GM03348 (cell line): ENCODE results near the gene VAV3.

Experiments
- DNase-seq: peaks from one replicate; pipeline ENCODE4 v3.0.0; 2012; ENCODE audit warnings: low spot score

Gene VAV3

GRCh38 chr1:107531065-107531908, 433.7 kb downstream of the VAV3 start:
- no peak for DNase-seq

- peak; percentile 19 for DNase-seq
Observed at GRCh38 chr1:107530543-107530942, 434.4 kb downstream of the VAV3 start.

- peak; percentile 75 for DNase-seq
Observed at GRCh38 chr1:107529511-107530149, 435.4 kb downstream of the VAV3 start.

GRCh38 chr1:107526524-107527198, 438.3 kb downstream of the VAV3 start:
- DNase-seq: no peak

- DNase-seq: no peak
Observed at GRCh38 chr1:107525961-107526360, 439.0 kb downstream of the VAV3 start.

GRCh38 chr1:107525145-107525544, 439.8 kb downstream of the VAV3 start:
- no peak for DNase-seq

- DNase-seq: no peak
Observed at GRCh38 chr1:107524301-107524700, 440.7 kb downstream of the VAV3 start.

- DNase-seq: no peak
Observed at GRCh38 chr1:107523736-107524135, 441.2 kb downstream of the VAV3 start.

- DNase-seq: no peak
Observed at GRCh38 chr1:107523061-107523460, 441.9 kb downstream of the VAV3 start.
